GM19328 (cell line): ENCODE data around the gene UBTD1.
"Not testable (repeated sequence)": the region's sequence is repeated elsewhere in the genome, so short reads cannot be mapped to it uniquely, and the experiment has no call there.

Experiments
- ATAC-seq: cut with Tn5 transposase; IDR thresholded peaks from one replicate; pipeline ENCODE4 v1.9.1; 2021; ENCODE audit warnings: mild to moderate bottlenecking, moderate library complexity; ENCODE audit not compliant: unreplicated experiment

UBTD1 gene

DNA sequence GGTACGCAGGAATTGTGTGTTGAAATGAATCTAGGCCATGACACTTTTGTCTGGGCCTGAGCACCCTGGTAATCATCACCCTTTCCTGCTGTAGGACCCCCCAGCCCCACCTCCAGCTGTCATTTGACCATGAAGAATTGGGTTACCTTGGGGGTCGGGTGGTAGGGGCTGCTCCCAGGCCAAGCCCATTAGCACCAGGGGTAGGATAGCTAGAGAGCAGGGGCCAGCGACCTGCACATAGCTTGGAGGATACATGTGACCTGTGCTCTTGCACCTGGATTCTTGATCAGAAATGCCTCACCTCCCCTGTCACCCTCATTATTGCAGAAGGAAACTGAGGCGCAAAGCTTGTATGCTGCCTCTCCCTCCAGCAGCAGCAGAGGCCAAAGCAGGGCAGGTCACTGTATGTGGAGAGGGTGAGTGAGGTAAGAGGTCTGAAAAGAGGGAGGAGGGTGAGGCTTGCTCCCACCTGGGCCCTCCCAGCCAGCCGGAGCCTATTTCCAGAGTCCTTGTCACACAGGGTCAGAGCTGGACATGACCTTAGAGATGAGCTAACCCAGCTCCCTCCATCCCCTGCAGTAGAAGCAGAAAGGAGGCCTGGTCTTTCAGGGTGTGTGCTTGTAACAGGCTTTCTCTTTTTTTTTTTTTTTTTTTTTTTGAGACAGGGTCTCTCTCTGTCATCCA is 38.6 kb downstream of the UBTD1 start:
- no peak for ATAC-seq

DNA sequence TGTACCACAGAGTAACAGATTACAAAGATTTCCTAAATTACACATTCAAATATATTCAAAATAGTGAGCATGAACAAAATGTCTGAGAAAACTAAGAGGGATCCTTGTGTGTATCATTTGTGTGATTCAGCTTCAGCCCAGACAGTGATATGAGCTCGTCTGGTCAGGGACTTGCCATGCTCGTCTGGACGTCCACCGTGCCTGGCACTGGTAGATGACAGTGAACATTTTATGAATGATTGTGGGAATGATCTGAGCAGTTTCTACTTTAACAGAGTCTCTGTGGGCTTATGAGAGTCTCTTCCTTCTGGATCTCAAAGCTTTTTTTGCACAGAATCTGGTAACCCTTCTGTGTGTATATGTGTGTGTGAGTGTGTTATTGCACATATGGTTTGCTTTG is 39.7 kb downstream of the UBTD1 start:
- ATAC-seq, result no peak

DNA sequence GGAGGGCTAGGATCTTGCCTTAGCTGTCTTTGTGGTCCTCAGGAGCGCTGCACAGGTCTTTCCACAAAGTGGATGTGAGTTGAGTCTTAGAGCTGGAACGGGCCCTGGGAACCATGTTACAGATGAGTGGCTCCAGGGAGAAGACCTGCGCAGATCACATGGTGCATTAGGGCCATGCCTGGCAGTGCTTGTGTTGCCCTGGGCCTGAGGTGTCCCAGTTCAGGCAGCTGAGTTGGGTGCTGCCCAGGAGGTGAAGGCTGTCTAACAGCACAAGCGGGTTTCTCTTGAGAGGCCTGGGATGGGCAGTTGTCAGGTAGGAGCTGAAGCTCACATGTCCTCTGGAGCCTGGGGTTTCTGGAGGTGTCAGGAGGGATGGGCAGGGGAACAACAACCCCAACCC is 40.1 kb downstream of the UBTD1 start:
- ATAC-seq, result no peak

DNA sequence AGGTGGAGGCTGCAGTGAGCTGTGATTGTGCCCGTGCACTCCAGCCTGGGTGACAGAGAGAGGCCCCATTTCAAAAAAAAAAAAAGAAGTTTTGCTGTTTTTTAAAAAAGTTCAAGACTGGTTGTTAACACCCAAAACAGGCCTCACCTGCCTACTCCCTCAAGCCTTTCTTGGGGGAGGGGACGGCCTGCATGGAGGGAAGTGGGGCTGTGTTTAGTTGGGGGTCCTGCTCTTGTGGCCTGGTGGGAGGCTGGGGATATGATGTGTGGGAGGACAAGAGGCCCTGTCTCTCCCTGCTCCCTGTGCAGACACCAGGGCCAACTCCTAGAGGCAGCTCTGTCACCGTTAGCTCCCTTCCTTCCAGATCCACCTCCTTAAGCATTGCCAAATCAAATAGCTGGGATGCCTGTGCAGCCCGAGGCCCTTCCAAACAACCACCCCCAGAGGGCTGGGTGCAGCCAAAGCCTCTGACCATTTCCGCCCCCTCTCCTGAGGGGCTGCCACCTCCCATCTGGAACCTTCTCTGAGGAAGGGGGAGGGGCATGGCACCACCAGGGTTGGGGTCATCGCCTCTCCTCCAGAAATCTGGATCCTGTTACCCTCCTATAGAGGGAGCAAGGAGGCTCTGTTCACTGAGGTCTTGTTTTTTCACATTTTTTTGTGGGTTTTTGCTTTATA is 40.9 kb downstream of the UBTD1 start:
- no peak for ATAC-seq

DNA sequence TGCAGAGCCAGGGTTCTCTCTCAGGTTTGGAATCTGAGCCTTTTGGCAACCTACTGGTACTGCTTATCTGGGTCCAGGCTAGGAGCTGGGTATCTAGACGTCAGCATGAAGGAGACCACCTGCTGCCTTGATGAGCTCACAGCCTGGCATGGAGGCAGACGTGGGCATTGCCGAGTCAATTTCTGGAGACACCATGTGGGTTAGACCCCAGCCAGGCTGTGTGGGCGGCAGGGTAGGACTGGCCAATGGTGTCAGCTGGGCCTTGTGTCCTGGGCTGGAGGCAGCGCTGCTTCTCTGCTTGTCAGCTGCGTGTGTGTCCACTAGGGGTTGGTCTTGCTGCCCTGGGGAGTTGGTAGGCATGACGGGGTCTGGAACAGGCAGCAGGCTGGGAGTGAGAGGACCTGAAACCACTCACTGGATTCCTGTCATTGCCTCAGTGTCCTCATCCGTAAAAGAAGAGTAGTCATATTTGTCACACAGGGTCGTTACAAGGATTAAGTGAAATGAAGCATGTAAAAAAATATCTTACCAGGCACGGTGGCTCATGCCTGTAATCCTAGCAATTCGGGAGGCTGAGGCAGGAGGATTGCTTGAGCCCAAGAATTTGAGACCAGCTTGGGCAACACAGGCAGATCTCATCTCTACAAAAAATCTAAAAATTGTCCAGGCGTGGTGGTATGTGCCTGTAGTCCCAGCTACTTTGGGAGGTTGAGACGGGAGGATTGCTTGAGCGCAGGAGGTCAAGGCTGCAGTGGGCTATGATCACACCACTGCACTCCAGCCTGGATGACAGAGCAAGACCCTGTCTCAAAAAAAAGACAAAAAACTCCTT is 42.2 kb downstream of the UBTD1 start:
- ATAC-seq, result no peak

DNA sequence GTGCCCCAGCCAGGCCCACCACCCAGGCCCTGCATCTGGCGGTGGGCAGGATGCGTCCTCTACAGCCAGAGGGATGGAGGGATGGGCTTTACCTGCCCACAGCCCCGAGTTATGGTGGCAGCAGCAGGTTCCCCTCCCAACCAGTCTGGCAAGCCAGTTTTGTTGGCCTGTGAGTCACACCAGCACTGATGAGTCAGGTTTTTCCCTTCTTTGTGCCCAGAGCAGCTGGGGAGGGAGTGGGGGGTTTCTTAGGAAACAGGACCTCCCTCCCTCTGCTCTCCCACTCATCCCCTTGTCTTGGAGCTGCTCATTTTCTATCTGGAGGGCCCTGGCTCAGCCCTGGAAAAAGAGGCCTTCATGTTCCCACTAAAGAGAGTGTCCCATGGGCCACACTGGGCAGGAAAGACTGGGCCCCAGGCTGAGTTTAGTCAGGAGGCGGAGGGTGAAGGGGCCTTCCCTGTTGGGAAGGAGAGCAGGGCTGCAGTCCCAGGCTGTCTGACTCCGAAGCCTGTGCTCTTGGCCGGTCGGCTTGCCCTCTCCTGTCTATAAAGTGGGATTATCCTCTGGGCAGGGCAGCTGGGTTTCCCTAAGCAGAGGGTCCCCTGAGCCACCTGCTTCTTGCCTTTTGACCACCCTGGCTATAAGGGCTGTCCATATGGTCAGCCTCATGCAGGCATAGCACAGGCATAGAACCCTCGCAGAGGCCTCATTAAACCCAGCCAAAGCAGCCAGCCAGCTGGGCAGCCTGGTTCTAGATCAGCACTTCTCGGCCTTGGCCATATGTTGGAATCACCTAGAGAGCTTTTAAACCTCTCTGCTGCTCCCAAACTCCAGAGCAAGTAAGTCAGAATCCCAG is 43.7 kb downstream of the UBTD1 start:
- no peak for ATAC-seq

DNA sequence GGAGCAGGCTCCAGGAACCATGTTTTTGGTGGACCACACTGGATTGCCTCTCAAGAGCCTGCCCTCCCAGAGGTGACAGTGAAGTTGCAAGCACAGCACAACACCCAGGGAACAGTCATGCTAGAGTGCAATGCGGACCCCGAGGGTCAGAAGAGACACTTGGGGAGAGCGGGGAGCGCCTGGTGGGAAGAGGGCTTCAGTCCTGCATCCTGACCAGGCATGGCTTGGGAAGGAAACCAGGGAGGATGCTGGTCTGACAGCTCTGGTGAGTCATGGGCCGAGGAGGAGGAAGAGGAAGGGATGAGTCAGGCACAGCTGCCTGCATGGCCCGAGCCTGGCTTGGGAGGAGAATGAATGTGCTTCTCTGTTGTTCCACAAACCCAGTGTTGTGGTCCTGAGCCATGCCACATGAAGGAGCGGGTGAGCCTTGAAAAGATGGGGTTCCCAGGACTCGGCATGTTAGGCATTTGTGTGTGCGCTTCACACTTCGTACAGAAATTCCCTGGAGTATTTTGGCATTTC is 44.4 kb downstream of the UBTD1 start:
- no peak for ATAC-seq

DNA sequence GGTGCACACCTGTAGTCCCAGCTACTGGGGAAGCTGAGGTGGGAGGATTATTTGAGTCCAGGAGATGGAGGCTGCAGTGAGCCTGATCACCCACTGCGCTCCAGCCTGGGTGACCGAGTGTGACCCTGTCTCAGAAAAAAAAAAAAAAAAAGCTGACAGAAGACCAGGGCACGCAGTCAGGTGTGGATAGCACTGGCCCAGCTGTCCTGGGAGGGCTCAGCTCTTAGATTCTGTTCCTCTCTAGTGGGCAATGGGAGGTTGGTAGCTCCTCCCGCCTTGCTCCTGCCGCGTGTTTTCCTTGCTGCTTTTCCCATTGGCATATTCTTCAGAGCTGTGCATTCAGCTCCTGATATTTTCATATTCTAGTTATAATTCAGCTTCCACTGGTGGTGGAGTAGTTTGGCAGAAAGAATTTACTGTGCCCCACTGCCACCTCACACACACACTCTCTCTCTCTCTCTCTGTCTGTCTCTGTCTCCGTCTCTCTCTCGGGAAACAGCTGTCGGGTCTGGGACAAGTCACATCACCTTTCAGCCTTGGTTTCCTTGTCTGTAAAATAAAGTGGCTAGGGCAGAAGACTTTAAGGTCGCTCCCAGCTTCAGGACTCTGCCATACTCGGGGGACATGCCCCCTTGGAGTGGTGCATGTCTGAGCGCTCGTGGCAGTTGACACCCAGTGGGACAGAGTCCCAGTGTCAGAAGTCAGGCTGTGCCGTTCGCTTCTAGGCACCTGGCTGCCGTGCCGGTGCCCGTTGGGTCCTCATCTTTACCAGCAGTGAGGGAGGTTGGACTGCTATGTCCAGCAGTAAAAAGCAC is 47.9 kb downstream of the UBTD1 start:
- no peak for ATAC-seq

DNA sequence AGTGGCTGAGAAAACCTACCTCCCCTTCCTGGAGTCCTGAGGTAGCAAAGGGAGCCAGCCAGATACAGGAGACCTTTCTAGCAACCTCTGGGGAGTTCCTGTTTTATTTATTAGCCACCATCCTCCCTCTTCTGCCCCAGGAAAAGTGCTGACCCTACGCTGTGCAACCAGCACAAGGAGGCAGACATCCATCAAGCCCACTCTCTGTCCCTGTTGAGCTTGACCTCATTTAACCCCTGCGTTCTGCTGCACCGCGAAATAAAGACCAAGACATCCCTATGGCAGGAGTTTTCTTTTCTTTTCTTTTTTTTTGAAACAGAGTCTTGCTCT is 48.5 kb downstream of the UBTD1 start:
- no peak for ATAC-seq

DNA sequence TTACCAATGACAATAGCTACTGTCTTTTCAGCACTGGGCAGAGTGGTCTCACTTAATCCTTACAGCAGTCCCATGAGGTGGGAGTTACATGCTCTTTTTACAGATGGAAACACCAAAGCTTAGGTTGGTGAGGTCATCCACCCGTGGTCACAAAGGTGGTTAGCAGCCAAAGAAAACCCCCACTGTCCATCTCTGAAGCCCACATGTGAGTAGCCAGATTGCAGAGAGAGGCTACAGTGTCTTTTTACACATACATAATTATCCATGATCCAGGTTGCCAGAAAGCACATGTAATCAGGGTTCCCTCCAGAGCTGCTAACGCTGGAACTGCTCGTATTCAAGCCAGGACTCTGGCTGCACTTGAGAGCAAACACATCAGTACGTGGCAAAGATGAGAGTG is 49.2 kb downstream of the UBTD1 start:
- no peak for ATAC-seq

DNA sequence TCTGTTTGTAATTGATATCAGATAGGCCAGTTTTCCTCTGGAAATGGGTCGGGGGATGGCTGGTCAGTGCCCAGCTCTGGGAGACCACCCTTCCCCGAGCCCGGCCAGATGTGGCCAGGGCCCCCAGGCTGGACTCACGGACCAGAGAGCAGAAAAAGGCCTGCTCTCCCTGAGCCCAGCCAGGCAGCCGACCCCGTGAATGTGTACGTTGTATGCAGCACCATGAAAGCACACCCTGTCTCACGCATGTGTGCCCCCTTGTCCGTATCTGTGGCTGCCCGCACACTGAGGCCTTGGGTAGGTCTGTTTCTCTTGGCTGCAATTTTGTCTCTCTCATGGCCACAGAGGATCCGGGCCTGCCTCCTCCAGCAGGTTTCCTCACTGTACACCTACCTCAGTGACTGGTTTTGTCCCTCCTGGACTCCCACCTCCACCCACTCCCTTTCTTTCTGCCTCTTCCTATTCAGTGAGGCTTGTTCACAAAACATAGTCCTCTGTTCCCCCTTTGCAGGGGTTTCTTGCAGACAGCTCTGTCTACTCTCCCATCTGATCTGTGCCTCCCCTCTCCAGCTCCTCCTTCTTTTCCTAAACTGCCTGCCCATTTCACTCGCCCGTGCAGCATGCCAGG is 50.2 kb downstream of the UBTD1 start:
- ATAC-seq, result no peak

DNA sequence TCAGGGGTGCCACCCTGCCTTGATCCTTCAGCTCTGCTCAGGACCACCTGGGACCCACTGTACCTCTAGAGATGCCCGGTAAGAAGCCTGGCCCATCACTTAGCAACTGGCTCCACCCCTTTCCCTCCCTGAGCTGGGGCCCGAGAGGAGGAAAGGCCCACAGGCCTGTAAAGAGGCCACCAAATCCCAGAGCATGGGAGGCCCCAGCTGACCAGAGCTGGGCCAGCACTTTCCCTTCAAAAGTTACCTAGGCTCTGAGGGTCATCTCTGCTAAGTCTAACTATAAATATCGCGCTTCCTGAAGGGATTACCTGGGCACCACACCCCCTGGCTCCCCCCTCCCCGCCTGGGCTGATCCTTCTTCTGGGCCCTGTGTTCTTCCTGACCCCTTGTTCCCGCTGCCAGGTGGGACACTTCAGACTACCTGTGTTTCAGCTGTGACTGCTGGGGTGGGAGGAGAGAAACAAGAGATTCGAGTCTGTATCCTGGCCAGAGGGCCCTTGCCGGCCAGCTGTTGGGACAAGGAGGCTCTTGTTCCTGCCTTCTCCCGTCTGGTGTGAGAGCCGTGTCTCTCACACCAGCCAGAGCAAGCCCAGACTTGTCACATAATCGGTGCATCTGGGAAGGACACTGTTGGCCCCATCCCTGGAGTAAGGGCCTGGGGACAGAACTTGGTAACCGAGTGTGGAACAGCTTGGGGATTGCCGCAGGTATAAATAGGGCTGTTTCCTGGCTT is 51.0 kb downstream of the UBTD1 start:
- no peak for ATAC-seq

DNA sequence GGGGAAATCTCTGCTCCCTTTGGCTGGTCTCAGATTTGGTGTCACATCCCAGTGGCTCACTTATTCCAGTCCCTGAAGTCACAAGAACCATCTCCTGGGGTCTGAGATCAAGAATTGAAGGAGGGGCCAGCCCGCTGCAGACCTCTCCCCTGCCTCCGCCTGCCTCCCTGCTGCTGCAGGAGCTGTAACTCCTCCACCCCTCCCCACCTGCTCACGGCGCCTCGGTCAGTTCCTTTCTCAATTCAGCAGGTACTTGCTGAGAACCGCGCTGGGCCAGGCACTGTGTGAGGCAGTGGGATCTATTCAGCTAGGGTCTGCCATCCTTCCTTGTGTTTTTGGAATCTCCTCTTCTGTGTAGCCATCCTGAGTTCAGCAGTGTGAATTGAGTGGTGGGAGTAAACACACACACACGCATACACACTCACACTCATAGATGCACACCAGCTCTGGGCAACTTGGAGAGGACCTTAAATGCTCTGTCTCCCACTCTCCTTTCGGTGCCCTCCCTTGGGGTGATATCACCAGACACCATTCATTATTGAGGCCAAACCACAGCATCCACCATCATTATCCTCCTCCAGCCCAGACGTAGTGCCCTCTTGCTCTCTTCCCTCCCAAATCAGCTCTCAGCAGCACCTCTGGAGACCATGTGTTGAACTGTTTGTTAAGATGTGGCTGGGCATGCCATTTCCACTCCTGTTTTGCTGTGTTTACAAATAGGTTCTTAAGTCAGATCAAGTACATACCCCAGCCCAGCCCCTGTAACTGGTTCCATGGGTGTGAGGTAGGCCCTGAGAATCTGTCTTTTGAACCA is 51.8 kb downstream of the UBTD1 start:
- ATAC-seq, result no peak

DNA sequence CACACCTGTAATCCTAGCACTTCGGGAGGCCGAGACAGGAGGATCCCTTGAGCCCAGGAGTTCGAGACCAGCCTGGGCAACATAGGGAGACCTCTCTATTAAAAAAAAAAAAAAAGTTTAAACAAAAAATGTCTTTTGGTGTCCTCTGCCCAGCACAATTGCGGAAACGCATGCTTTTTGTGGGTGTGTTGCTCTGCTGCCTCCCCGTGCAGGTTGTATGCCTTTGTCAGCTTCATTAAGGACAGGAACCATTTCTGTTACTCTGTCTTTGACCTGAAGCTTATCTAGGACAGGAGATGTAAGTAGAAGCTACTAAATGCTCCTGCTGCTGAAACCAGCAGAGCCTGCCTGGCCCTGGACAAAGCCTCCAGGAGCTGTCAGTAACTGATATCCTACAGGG is 52.5 kb downstream of the UBTD1 start:
- ATAC-seq, result no peak

DNA sequence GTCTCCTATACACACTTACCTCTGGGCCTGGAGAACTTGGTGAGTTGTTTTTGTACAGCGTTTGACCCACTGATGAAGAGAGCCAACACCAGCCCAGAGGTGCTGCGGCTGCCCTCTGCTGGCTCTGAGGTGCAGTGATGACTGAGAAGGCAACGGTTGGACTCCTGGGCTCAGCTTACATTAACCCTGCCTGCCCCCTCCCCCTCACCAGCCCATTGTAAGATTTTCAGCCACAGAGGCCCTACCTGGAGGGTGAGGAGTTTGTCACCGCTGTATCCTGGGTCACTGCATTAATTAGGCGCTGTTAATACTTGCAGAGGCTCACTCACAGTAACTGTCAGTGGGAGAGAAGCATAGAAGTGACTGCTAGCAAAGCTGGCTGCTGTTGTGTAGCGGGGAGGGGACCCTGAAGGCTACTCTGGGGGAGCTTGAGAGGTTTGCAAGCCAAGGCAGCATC is 54.9 kb downstream of the UBTD1 start:
- ATAC-seq, result no peak

DNA sequence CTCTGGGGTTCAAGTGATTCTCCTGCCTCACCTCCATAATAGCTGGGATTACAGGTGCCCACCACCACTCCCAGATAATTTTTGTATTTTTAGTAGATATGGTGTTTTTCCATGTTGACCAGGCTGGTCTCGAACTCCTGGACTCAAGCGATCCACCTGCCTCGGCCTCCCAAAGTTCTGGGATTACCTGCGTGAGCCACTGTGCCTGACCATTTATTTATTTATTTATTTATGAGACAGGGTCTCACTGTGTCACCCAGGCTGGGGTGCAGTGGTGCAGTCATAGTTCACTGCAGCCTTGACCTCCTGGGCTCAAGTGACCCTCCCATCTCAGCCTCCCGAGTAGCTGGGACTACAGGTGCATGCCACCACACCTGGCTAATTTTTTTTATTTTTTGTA is 55.6 kb downstream of the UBTD1 start:
- not testable (repeated sequence) for ATAC-seq

DNA sequence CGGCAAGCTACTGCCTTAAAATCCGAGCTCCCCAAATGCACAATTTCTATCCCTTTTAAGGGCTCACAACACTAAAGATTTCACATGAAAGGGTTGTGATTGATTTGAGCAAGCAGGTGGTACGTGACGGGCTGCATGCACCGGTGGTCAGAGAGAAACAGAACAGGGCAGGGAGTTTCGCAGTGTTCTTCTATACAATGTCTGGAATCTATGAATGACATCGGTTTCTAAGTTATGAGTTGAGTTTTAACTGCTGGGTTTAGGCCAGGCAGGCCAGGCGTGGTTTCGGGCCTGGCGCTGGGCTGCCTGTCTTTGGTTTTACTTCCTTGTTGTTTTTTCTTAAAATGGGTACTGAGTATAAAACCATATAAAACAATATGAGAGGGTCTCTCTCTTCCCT is 56.8 kb downstream of the UBTD1 start:
- ATAC-seq, result not testable (repeated sequence)
